ENCODE results near the gene CLC. TPM values are rescaled to one million over a fixed set of nuclear protein-coding genes. Genes with fewer than 3 reads are reported as not detected.

CLC gene
- total RNA-seq, 4 donors from 2014 or later, result not detected

GRCh38 chr19:39740395-39740794, 2.6 kb upstream of the CLC start:
- intact Hi-C loops (cut with DNase I; ENCODE audit: low total_unique reads), result no loop called here
- Histone ChIP-seq H3K4me1 (no peaks in the 10 kb centered on the region), H3K36me3 (no peaks in the 10 kb centered on the region), H3K27ac (no peak overlapping the region), H3K4me3 (no peak overlapping the region), H3K9me3 (no peaks in the 10 kb centered on the region), H3K27me3 (no peaks in the 10 kb centered on the region)
- DNase-seq, result no peak
- no peak for TF ChIP-seq POLR2A (IDR thresholded peaks at IDR 0.05)
- TF ChIP-seq CTCF (IDR thresholded peaks at IDR 0.05), result no peak

GRCh38 chr19:39738814-39739213, 985 bp upstream of the CLC start:
- H3K9me3 ChIP-seq, result no peaks in the 10 kb centered on the region
- no peaks in the 10 kb centered on the region for H3K27me3 ChIP-seq
- no peaks in the 10 kb centered on the region for H3K4me1 ChIP-seq
- H3K36me3 ChIP-seq, result no peaks in the 10 kb centered on the region
- TF ChIP-seq CTCF (IDR thresholded peaks at IDR 0.05) (no peak), POLR2A (IDR thresholded peaks at IDR 0.05) (no peak)
- DNase-seq, result no peak
- no peak overlapping the region for H3K4me3 ChIP-seq
- H3K27ac ChIP-seq, result no peak overlapping the region
- intact Hi-C loops (cut with DNase I; ENCODE audit: low total_unique reads), result no loop called here

DNA sequence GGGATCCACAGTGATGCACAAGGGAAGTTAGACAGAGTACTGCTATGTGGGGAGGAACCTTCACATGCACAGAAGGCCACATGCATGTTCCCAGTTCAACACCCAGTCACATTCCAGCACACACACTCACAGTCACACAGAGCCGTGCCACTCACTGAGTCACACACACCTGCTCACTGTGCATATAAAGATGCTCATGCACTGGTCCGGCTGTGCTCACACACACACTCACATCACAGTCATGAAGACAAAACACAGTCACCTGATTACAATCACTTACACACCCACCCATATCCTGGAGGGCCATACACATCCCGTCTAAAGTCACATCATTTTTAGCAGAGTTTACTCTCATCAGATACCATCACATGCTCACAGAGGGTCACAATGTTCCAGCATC, 478 bp downstream of the CLC start:
- Histone ChIP-seq H3K27me3 (no peaks in the 10 kb centered on the region), H3K4me3 (no peak overlapping the region), H3K27ac (no peak overlapping the region), H3K9me3 (no peaks in the 10 kb centered on the region), H3K4me1 (no peaks in the 10 kb centered on the region), H3K36me3 (no peaks in the 10 kb centered on the region)
- no peak for TF ChIP-seq CTCF (IDR thresholded peaks at IDR 0.05)
- intact Hi-C loops (cut with DNase I; ENCODE audit: low total_unique reads), result no loop called here
- no peak for DNase-seq

DNA sequence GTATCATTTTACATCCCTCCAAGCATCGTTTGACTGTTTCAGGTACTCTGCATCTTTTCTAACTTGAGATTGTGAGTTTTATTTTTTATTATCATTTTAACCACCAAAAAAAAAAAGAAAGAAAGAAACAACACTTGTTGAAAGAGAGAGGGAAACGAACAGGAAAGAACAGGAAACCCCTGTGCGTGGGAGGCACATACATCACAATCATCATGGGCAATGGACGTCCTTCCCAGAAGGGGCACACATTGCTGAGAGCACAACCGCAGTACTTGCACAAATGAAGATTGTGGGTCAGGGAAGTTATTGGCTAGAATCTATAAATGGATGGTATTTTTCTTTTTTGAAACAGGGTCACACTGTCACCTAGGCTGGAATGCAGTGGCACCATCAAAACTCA, 1.7 kb downstream of the CLC start:
- no peak for DNase-seq
- no peaks in the 10 kb centered on the region for H3K4me1 ChIP-seq
- no peak for TF ChIP-seq CTCF (IDR thresholded peaks at IDR 0.05)
- TF ChIP-seq POLR2A (IDR thresholded peaks at IDR 0.05), result no peak
- no peak overlapping the region for H3K4me3 ChIP-seq
- no peaks in the 10 kb centered on the region for H3K9me3 ChIP-seq
- no peaks in the 10 kb centered on the region for H3K36me3 ChIP-seq
- H3K27ac ChIP-seq, result no peak overlapping the region
- no peaks in the 10 kb centered on the region for H3K27me3 ChIP-seq
- intact Hi-C loops (cut with DNase I; ENCODE audit: low total_unique reads), result no loop called here

GRCh38 chr19:39735688-39736087, 2.1 kb downstream of the CLC start:
- intact Hi-C loops (cut with DNase I; ENCODE audit: low total_unique reads), result no loop called here
- no peak for TF ChIP-seq CTCF (IDR thresholded peaks at IDR 0.05)
- no peak for TF ChIP-seq POLR2A (IDR thresholded peaks at IDR 0.05)

More at GRCh38 chr19:39735688-39736087, 2.1 kb downstream of the CLC start:
- Histone ChIP-seq H3K27ac (no peak overlapping the region), H3K4me1 (no peaks in the 10 kb centered on the region), H3K36me3 (no peaks in the 10 kb centered on the region), H3K9me3 (no peaks in the 10 kb centered on the region), H3K27me3 (no peaks in the 10 kb centered on the region), H3K4me3 (no peak overlapping the region)
- DNase-seq, result no peak

Data from uterus (tissue), 4 donors.